H9 (cell line): ENCODE results near the gene CCDC154. TPM values are rescaled to one million over a fixed set of nuclear protein-coding genes. Genes with fewer than 3 reads are reported as not detected.

ENCODE experiments used
- DNase-seq: peaks from one replicate; pipeline ENCODE4 v3.0.0-alpha.2; 2017
- H2AFZ ChIP-seq: one replicate; pipeline ENCODE4 v1.6.1; 2013; ENCODE audit warnings: mild to moderate bottlenecking, low read length, control low read depth, moderate library complexity
- H2AK5ac ChIP-seq: 2 replicates; pipeline ENCODE4 v1.6.1; 2013; ENCODE audit warnings: low read length, control low read depth, mixed read lengths; ENCODE audit not compliant: insufficient read length
- H2BK120ac ChIP-seq: one replicate; pipeline ENCODE4 v1.6.1; 2013; ENCODE audit warnings: low read depth, mild to moderate bottlenecking, low read length, control low read depth, inconsistent platforms; ENCODE audit not compliant: poor library complexity, severe bottlenecking
- H2BK12ac ChIP-seq: 2 replicates; pipeline ENCODE4 v1.6.1; 2013; ENCODE audit warnings: low read length, control low read depth, mixed read lengths, low read depth; ENCODE audit not compliant: insufficient read length
- H2BK15ac ChIP-seq: 2 replicates; pipeline ENCODE4 v1.6.1; 2013; ENCODE audit warnings: low read depth, low read length, control low read depth
- H2BK20ac ChIP-seq: one replicate; pipeline ENCODE4 v1.6.1; 2013; ENCODE audit warnings: low read depth, mild to moderate bottlenecking, low read length, control low read depth, inconsistent platforms; ENCODE audit not compliant: poor library complexity, severe bottlenecking
- H2BK5ac ChIP-seq: 2 replicates; pipeline ENCODE4 v1.6.1; 2013; ENCODE audit warnings: low read length, control low read depth, mixed read lengths; ENCODE audit not compliant: insufficient read length
- H3K14ac ChIP-seq: 2 replicates; pipeline ENCODE4 v1.6.1; 2013; ENCODE audit warnings: low read length, control low read depth; ENCODE audit not compliant: insufficient read depth
- H3K18ac ChIP-seq: 2 replicates; pipeline ENCODE4 v1.6.1; 2013; ENCODE audit warnings: low read depth, mild to moderate bottlenecking, mixed read lengths, low read length, control low read depth; ENCODE audit not compliant: insufficient read length
- H3K23ac ChIP-seq: 2 replicates; pipeline ENCODE4 v1.6.1; 2013; ENCODE audit warnings: low read length, control low read depth, mixed read lengths, low read depth; ENCODE audit not compliant: insufficient read length
- H3K23me2 ChIP-seq: 2 replicates; pipeline ENCODE4 v1.6.1; 2013; ENCODE audit warnings: low read depth, mild to moderate bottlenecking, mixed read lengths, low read length, control low read depth; ENCODE audit not compliant: insufficient read length, poor library complexity, severe bottlenecking
- H3K27ac ChIP-seq: 2 replicates; pipeline ENCODE4 v1.5.1; 2013; ENCODE audit warnings: low read length, control low read depth, mixed read lengths, low read depth; ENCODE audit not compliant: insufficient read length
- H3K27me3 ChIP-seq: 2 replicates; pipeline ENCODE4 v1.6.1; 2013; ENCODE audit warnings: low read length, control low read depth, inconsistent platforms; ENCODE audit not compliant: insufficient read depth
- H3K4ac ChIP-seq: 2 replicates; pipeline ENCODE4 v1.6.1; 2013; ENCODE audit warnings: low read depth, mild to moderate bottlenecking, control low read depth, inconsistent platforms, low read length, moderate library complexity
- H3K4me1 ChIP-seq: 2 replicates; pipeline ENCODE4 v1.6.1; 2013; ENCODE audit warnings: low read length, control low read depth, inconsistent platforms; ENCODE audit not compliant: insufficient read depth
- H3K4me2 ChIP-seq: 2 replicates; pipeline ENCODE4 v1.6.1; 2013; ENCODE audit warnings: low read length, control low read depth, mixed read lengths; ENCODE audit not compliant: insufficient read length, insufficient read depth
- H3K56ac ChIP-seq: 2 replicates; pipeline ENCODE4 v1.6.1; 2013; ENCODE audit warnings: low read depth, mild to moderate bottlenecking, mixed read lengths, low read length, control low read depth; ENCODE audit not compliant: insufficient read length
- H3K79me1 ChIP-seq: 2 replicates; pipeline ENCODE4 v1.6.1; 2013; ENCODE audit warnings: low read depth, mild to moderate bottlenecking, moderate library complexity, low read length, control low read depth, inconsistent platforms; ENCODE audit not compliant: insufficient read depth, poor library complexity, severe bottlenecking
- H3K79me2 ChIP-seq: 2 replicates; pipeline ENCODE4 v1.6.1; 2013; ENCODE audit warnings: low read length, control low read depth, inconsistent platforms; ENCODE audit not compliant: insufficient read depth
- H3K9ac ChIP-seq: 2 replicates; pipeline ENCODE4 v1.6.1; 2013; ENCODE audit warnings: low read length, control low read depth, mixed read lengths; ENCODE audit not compliant: insufficient read length; ENCODE audit errors: extremely low read depth
- H3K9me3 ChIP-seq: one replicate; pipeline ENCODE4 v1.6.1; 2013; ENCODE audit warnings: low read depth, low read length, inconsistent platforms; ENCODE audit not compliant: control insufficient read depth
- H3T11ph ChIP-seq: one replicate; pipeline ENCODE4 v1.6.1; 2013; ENCODE audit warnings: mild to moderate bottlenecking, low read length, control low read depth, inconsistent platforms
- H4K20me1 ChIP-seq: one replicate; pipeline ENCODE4 v1.6.1; 2013; ENCODE audit not compliant: control insufficient read depth, insufficient read length, insufficient read depth
- H4K5ac ChIP-seq: 2 replicates; pipeline ENCODE4 v1.6.1; 2013; ENCODE audit warnings: low read depth, mild to moderate bottlenecking, mixed read lengths, low read length, control low read depth; ENCODE audit not compliant: insufficient read length
- H4K8ac ChIP-seq: replicated peaks from 2 replicates; pipeline ENCODE4 v1.6.1; 2013; ENCODE audit warnings: low read length, control low read depth, mixed read lengths, low read depth; ENCODE audit not compliant: insufficient read length
- H4K91ac ChIP-seq: 2 replicates; pipeline ENCODE4 v1.6.1; 2013; ENCODE audit warnings: low read depth, mild to moderate bottlenecking, moderate library complexity, mixed read lengths, low read length, control low read depth; ENCODE audit not compliant: insufficient read length
- H3K27ac Mint-ChIP-seq, 3 experiments: 2 replicates in 2 of 3; 3 replicates in 1 of 3; pipeline ENCODE4 v1.8.0; 2020 to 2021; ENCODE audit warnings: mixed read lengths in 3 of 3, mild to moderate bottlenecking in 1 of 3, moderate library complexity in 1 of 3
- H3K27me3 Mint-ChIP-seq: 2 replicates; pipeline ENCODE4 v1.8.0; 2021; ENCODE audit warnings: low read depth, mild to moderate bottlenecking, moderate library complexity, mixed read lengths
- H3K36me3 Mint-ChIP-seq, 3 experiments: 2 replicates in 2 of 3; 3 replicates in 1 of 3; pipeline ENCODE4 v1.8.0; 2020 to 2021; ENCODE audit warnings: low read depth in 3 of 3, mixed read lengths in 3 of 3; ENCODE audit not compliant: insufficient read depth in 1 of 3
- H3K4me1 Mint-ChIP-seq, 2 experiments: 2 replicates each; pipeline ENCODE4 v1.8.0; 2020; ENCODE audit warnings: mixed read lengths in 2 of 2
- H3K4me3 Mint-ChIP-seq, 2 experiments: 2 replicates in 1 of 2; 3 replicates in 1 of 2; pipeline ENCODE4 v1.8.0; 2020 to 2021; ENCODE audit warnings: mild to moderate bottlenecking in 2 of 2, mixed read lengths in 2 of 2, moderate library complexity in 1 of 2
- H3K9me3 Mint-ChIP-seq, 2 experiments: 2 replicates in 1 of 2; 3 replicates in 1 of 2; pipeline ENCODE4 v1.8.0; 2020; ENCODE audit warnings: mild to moderate bottlenecking in 2 of 2, mixed read lengths in 2 of 2, moderate library complexity in 1 of 2
- CTCF ChIP-seq: fragments of 200-600 bp; sonication (generic); conservative IDR thresholded peaks from 3 replicates; pipeline ENCODE4 v1.8.0; 2021; ENCODE audit warnings: antibody characterized with exemption, mild to moderate bottlenecking
- WGBS: extraction: QIAGEN DNeasy Blood & Tissue Kit; methylation state at CpG from one replicate; pipeline ENCODE4 v1.1.7; 2013; ENCODE audit warnings: missing lambda C conversion rate, low lambda C conversion rate, mixed read lengths; ENCODE audit not compliant: insufficient read length; ENCODE audit errors: extremely low coverage; 5-methylcytosine and 5-hydroxymethylcytosine counted together
- total RNA-seq: library from RNA; stranded (reverse); gene quantifications from 2 replicates; pipeline ENCODE4 v1.2.1, GENCODE V29; 2021

The CCDC154 gene
- total RNA-seq, 1 experiment from 2014 or later = 1.3 TPM

- H3K4me2 ChIP-seq = no peak overlapping the region
- H3K79me1 ChIP-seq = no peaks in the 10 kb centered on the region
- H3K79me2 ChIP-seq = no peaks in the 10 kb centered on the region
- no peak overlapping the region for H3K56ac ChIP-seq
- Mint-ChIP-seq H3K9me3 (no peaks in the 10 kb centered on the region), H3K4me1 (no peaks in the 10 kb centered on the region), H3K4me3 (no peak overlapping the region), H3K27me3 (no peaks in the 10 kb centered on the region), H3K36me3 (peaks cover 7 to 36% (median 32%) of the 10 kb centered on the region in 3 experiments; a peak in 6 of 7 replicates), H3K27ac (no peak overlapping the region)
- no peak overlapping the region for H3K23ac ChIP-seq
- no peak overlapping the region for H2BK5ac ChIP-seq
- no peak overlapping the region for H2AFZ ChIP-seq
- no peaks in the 10 kb centered on the region for H3K27me3 ChIP-seq
- no peaks in the 10 kb centered on the region for H3K9me3 ChIP-seq
- no peak overlapping the region for H2BK15ac ChIP-seq
- H2AK5ac ChIP-seq = no peak overlapping the region
- WGBS = no CpG with 5 or more reads among the region's 38 CpGs
- H3K14ac ChIP-seq = no peak overlapping the region; the same call in 1 of the 2 replicates
- no peak overlapping the region for H3K9ac ChIP-seq
- H2BK120ac ChIP-seq = no peak overlapping the region
- H2BK12ac ChIP-seq = no peak overlapping the region
- no peak overlapping the region for H3K4ac ChIP-seq
- H4K8ac ChIP-seq = no peak overlapping the region
- H3K18ac ChIP-seq = no peak overlapping the region
- no peaks in the 10 kb centered on the region for H4K20me1 ChIP-seq
- no peak for DNase-seq
- no peak overlapping the region for H4K91ac ChIP-seq
- H3T11ph ChIP-seq = no peak overlapping the region
- no peaks in the 10 kb centered on the region for H3K23me2 ChIP-seq
- H4K5ac ChIP-seq = no peak overlapping the region
- H3K4me1 ChIP-seq = no peaks in the 10 kb centered on the region
- no peak overlapping the region for H2BK20ac ChIP-seq
- no peak overlapping the region for H3K27ac ChIP-seq
- TF ChIP-seq CTCF = no peak
These were observed 45.4 kb downstream of the CCDC154 start for GRCh38 chr16:1398826-1399581.
